Measurements from ENCODE around the gene TNFAIP3.

- TF ChIP-seq EZH2 (IDR thresholded peaks at IDR 0.05; ENCODE audit: borderline replicate concordance, insufficient read depth, low read depth, low read length, poor library complexity, severe bottlenecking) (no peak), CTCF (IDR thresholded peaks at IDR 0.05) (no peak)
Measured at GRCh38 chr6:137846274-137846673, 20.8 kb upstream of the TNFAIP3 start.
